ENCODE data around the gene SV2B.

The SV2B gene

GRCh38 chr15:91231703-91232102 lies 131.6 kb downstream of the SV2B start:
- H3K4me3 ChIP-seq (ENCODE audit: low read length): no peak overlapping the region
- no peak for TF ChIP-seq CTCF (IDR thresholded peaks at IDR 0.05; ENCODE audit: insufficient read depth, low read depth, low read length, missing control alignments)
- no peak for DNase-seq (ENCODE audit: low read depth)

- no peak for TF ChIP-seq CTCF (IDR thresholded peaks at IDR 0.05; ENCODE audit: insufficient read depth, low read depth, low read length, missing control alignments)
- no peak for DNase-seq (ENCODE audit: low read depth)
- H3K4me3 ChIP-seq (ENCODE audit: low read length): no peak overlapping the region
Measured at GRCh38 chr15:91234759-91235158, 134.7 kb downstream of the SV2B start.

- DNase-seq (ENCODE audit: low read depth): no peak
- no peak for TF ChIP-seq CTCF (IDR thresholded peaks at IDR 0.05; ENCODE audit: insufficient read depth, low read depth, low read length, missing control alignments)
- H3K4me3 ChIP-seq (ENCODE audit: low read length): no peak overlapping the region
Measured at GRCh38 chr15:91235376-91235775, 135.3 kb downstream of the SV2B start.

GRCh38 chr15:91237445-91237844 lies 137.4 kb downstream of the SV2B start:
- DNase-seq (ENCODE audit: low read depth): no peak
- no peak for TF ChIP-seq CTCF (IDR thresholded peaks at IDR 0.05; ENCODE audit: insufficient read depth, low read depth, low read length, missing control alignments)
- no peak overlapping the region for H3K4me3 ChIP-seq (ENCODE audit: low read length)

GRCh38 chr15:91238644-91239425 lies 138.8 kb downstream of the SV2B start:
- DNase-seq (ENCODE audit: low read depth): no peak
- no peak overlapping the region for H3K4me3 ChIP-seq (ENCODE audit: low read length)
- no peak for TF ChIP-seq CTCF (IDR thresholded peaks at IDR 0.05; ENCODE audit: insufficient read depth, low read depth, low read length, missing control alignments)

GRCh38 chr15:91243826-91244225 lies 143.8 kb downstream of the SV2B start:
- no peak overlapping the region for H3K4me3 ChIP-seq (ENCODE audit: low read length)
- DNase-seq (ENCODE audit: low read depth): peak; percentile 13
- TF ChIP-seq CTCF (IDR thresholded peaks at IDR 0.05; ENCODE audit: insufficient read depth, low read depth, low read length, missing control alignments): no peak

GRCh38 chr15:91244919-91245318 lies 144.9 kb downstream of the SV2B start:
- no peak overlapping the region for H3K4me3 ChIP-seq (ENCODE audit: low read length)
- no peak for DNase-seq (ENCODE audit: low read depth)
- TF ChIP-seq CTCF (IDR thresholded peaks at IDR 0.05; ENCODE audit: insufficient read depth, low read depth, low read length, missing control alignments): no peak

Data from epithelial cell of esophagus (primary cell).